Bronchial epithelial cell (primary cell): ENCODE data around the gene TMEM164. TPM values are rescaled to one million over a fixed set of nuclear protein-coding genes. Genes with fewer than 3 reads are reported as not detected.
A peak's percentile ranks its signal among the peaks of the same experiment; 100 is the strongest.
"Not testable (repeated sequence)": the region's sequence is repeated elsewhere in the genome, so short reads cannot be mapped to it uniquely, and the experiment has no call there.

Source experiments
- DNase-seq: peaks from one replicate; pipeline ENCODE4 v3.0.0-alpha.2; 2010; ENCODE audit warnings: low read depth
- FAIRE-seq: peaks from 2 replicates; lab custom pipeline; 2011; peaks lifted over from hg19 to GRCh38; lab: Jason Lieb, UNC
- H3K27me3 ChIP-seq: 2 replicates; pipeline ENCODE4 v1.5.1; 2011; ENCODE audit warnings: low read length; ENCODE audit not compliant: control insufficient read depth, insufficient read depth
- H3K36me3 ChIP-seq: 2 replicates; pipeline ENCODE4 v1.5.1; 2011; ENCODE audit warnings: low read length; ENCODE audit not compliant: control insufficient read depth, insufficient read depth
- H3K4me3 ChIP-seq: 2 replicates; pipeline ENCODE4 v1.5.1; 2011; ENCODE audit warnings: mild to moderate bottlenecking, low read depth, low read length, control low read depth
- total RNA-seq: library from RNA; depleted of rRNA; stranded (reverse); fragments of >200 nt; gene quantifications from 2 replicates; pipeline ENCODE4 v1.2.1, GENCODE V29; 2014
- TF ChIP-seq, protein P1 (sequence below): IDR thresholded peaks from 2 replicates; pipeline ENCODE4 v1.5.1; 2011; ENCODE audit warnings: mild to moderate bottlenecking, moderate library complexity, low read length, control low read depth, inconsistent platforms; ENCODE audit not compliant: insufficient read depth, severe bottlenecking

Gene TMEM164
- total RNA-seq, 1 donor from 2014 or later: 20.3 TPM

- no peak for FAIRE-seq
- no peak overlapping the region for H3K4me3 ChIP-seq
- no peak for DNase-seq
Observed at GRCh38 chrX:110145854-110146253, 142.9 kb downstream of the TMEM164 start.

DNA sequence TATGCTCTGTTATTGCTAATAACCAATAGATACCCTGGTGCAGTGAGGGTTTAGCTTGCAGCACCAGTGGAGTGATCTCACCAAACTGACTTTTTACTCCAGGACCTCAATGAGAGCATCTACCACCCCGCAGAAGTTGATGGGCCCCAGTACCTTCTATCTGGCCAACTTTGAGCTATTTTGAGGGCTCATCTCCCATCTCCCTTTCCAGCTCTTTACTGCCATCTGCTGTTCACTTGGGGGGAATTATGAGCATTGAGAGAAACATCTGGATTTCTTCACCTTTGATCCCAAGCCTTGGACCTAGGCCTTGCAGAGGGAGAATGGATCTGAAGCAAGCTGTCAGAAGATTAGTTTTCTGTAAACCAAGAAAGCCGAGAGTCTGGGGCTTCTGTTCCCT, 143.6 kb downstream of the TMEM164 start:
- no peaks in the 10 kb centered on the region for H3K36me3 ChIP-seq
- peak; percentile 40 for DNase-seq
- no peak for FAIRE-seq
- no peaks in the 10 kb centered on the region for H3K27me3 ChIP-seq
- TF ChIP-seq, protein P1, sequence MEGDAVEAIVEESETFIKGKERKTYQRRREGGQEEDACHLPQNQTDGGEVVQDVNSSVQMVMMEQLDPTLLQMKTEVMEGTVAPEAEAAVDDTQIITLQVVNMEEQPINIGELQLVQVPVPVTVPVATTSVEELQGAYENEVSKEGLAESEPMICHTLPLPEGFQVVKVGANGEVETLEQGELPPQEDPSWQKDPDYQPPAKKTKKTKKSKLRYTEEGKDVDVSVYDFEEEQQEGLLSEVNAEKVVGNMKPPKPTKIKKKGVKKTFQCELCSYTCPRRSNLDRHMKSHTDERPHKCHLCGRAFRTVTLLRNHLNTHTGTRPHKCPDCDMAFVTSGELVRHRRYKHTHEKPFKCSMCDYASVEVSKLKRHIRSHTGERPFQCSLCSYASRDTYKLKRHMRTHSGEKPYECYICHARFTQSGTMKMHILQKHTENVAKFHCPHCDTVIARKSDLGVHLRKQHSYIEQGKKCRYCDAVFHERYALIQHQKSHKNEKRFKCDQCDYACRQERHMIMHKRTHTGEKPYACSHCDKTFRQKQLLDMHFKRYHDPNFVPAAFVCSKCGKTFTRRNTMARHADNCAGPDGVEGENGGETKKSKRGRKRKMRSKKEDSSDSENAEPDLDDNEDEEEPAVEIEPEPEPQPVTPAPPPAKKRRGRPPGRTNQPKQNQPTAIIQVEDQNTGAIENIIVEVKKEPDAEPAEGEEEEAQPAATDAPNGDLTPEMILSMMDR: peak; percentile 54
- no peak overlapping the region for H3K4me3 ChIP-seq

More at GRCh38 chrX:110145854-110146253, 142.9 kb downstream of the TMEM164 start:
- TF ChIP-seq, protein P1: peak; percentile 39
- no peaks in the 10 kb centered on the region for H3K36me3 ChIP-seq
- H3K27me3 ChIP-seq: no peaks in the 10 kb centered on the region

DNA sequence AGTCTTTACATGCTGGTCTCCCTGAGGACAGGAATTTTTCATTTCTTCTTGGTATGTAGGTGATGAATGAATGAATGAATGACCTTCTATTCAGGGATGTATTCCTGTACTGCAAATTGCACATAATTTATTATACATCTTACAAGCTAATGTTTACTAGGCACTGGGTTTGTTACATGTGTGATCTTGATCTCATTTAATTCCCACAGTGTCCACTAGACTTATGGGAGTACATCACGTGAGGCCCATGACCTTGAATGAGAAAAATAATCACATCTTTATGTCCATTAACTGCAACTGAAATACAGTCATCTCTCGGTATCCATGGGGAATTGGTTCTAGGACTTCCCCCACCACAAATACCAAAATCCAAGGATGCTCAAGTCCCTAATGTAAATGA, 150.3 kb downstream of the TMEM164 start:
- no peaks in the 10 kb centered on the region for H3K27me3 ChIP-seq
- H3K36me3 ChIP-seq: no peaks in the 10 kb centered on the region
- no peak for FAIRE-seq
- no peak for DNase-seq
- no peak overlapping the region for H3K4me3 ChIP-seq
- TF ChIP-seq, protein P1: no peak

GRCh38 chrX:110153896-110154295, 151.0 kb downstream of the TMEM164 start:
- TF ChIP-seq, protein P1: no peak
- FAIRE-seq: no peak
- H3K4me3 ChIP-seq: no peak overlapping the region

GRCh38 chrX:110154328-110154727, 151.4 kb downstream of the TMEM164 start:
- H3K36me3 ChIP-seq, FAIRE-seq, H3K27me3 ChIP-seq, H3K4me3 ChIP-seq, DNase-seq: not testable (repeated sequence)

More at GRCh38 chrX:110153896-110154295, 151.0 kb downstream of the TMEM164 start:
- Histone ChIP-seq H3K27me3 (no peaks in the 10 kb centered on the region), H3K36me3 (no peaks in the 10 kb centered on the region)
- no peak for DNase-seq

DNA sequence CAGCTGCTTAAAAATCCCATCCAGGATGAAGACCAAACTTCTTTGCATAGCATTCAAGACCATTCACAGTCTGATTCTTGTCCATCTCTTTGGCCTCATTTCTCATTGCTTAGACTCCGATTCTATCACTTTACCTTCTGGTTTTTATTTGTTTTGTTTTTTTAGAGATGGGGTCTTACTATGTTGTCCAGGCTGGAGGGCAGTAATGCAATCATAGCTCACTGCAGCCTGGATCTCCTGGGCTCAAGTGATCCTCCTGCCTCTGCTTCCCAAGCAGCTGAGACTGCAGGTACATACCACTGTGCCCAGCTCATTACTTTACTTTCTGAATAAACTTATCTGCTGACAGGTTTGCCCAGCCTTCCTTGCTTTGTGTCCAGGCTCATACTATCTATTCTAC, 152.8 kb downstream of the TMEM164 start:
- Histone ChIP-seq H3K27me3 (no peaks in the 10 kb centered on the region), H3K4me3 (no peak overlapping the region), H3K36me3 (no peaks in the 10 kb centered on the region)
- DNase-seq: no peak
- TF ChIP-seq, protein P1: no peak
- FAIRE-seq: no peak
